H9 (cell line): ENCODE measurements around the gene EML1. TPM values are rescaled to one million over a fixed set of nuclear protein-coding genes. Genes with fewer than 3 reads are reported as not detected.

Experiments used
- DNase-seq: peaks from one replicate; pipeline ENCODE4 v3.0.0-alpha.2; 2017
- H2AFZ ChIP-seq: one replicate; pipeline ENCODE4 v1.6.1; 2013; ENCODE audit warnings: mild to moderate bottlenecking, low read length, control low read depth, moderate library complexity
- H2AK5ac ChIP-seq: 2 replicates; pipeline ENCODE4 v1.6.1; 2013; ENCODE audit warnings: low read length, control low read depth, mixed read lengths; ENCODE audit not compliant: insufficient read length
- H2BK120ac ChIP-seq: one replicate; pipeline ENCODE4 v1.6.1; 2013; ENCODE audit warnings: low read depth, mild to moderate bottlenecking, low read length, control low read depth, inconsistent platforms; ENCODE audit not compliant: poor library complexity, severe bottlenecking
- H2BK12ac ChIP-seq: 2 replicates; pipeline ENCODE4 v1.6.1; 2013; ENCODE audit warnings: low read length, control low read depth, mixed read lengths, low read depth; ENCODE audit not compliant: insufficient read length
- H2BK15ac ChIP-seq: 2 replicates; pipeline ENCODE4 v1.6.1; 2013; ENCODE audit warnings: low read depth, low read length, control low read depth
- H2BK20ac ChIP-seq: one replicate; pipeline ENCODE4 v1.6.1; 2013; ENCODE audit warnings: low read depth, mild to moderate bottlenecking, low read length, control low read depth, inconsistent platforms; ENCODE audit not compliant: poor library complexity, severe bottlenecking
- H2BK5ac ChIP-seq: 2 replicates; pipeline ENCODE4 v1.6.1; 2013; ENCODE audit warnings: low read length, control low read depth, mixed read lengths; ENCODE audit not compliant: insufficient read length
- H3K14ac ChIP-seq: 2 replicates; pipeline ENCODE4 v1.6.1; 2013; ENCODE audit warnings: low read length, control low read depth; ENCODE audit not compliant: insufficient read depth
- H3K18ac ChIP-seq: 2 replicates; pipeline ENCODE4 v1.6.1; 2013; ENCODE audit warnings: low read depth, mild to moderate bottlenecking, mixed read lengths, low read length, control low read depth; ENCODE audit not compliant: insufficient read length
- H3K23ac ChIP-seq: 2 replicates; pipeline ENCODE4 v1.6.1; 2013; ENCODE audit warnings: low read length, control low read depth, mixed read lengths, low read depth; ENCODE audit not compliant: insufficient read length
- H3K23me2 ChIP-seq: 2 replicates; pipeline ENCODE4 v1.6.1; 2013; ENCODE audit warnings: low read depth, mild to moderate bottlenecking, mixed read lengths, low read length, control low read depth; ENCODE audit not compliant: insufficient read length, poor library complexity, severe bottlenecking
- H3K27ac ChIP-seq: 2 replicates; pipeline ENCODE4 v1.5.1; 2013; ENCODE audit warnings: low read length, control low read depth, mixed read lengths, low read depth; ENCODE audit not compliant: insufficient read length
- H3K27me3 ChIP-seq: 2 replicates; pipeline ENCODE4 v1.6.1; 2013; ENCODE audit warnings: low read length, control low read depth, inconsistent platforms; ENCODE audit not compliant: insufficient read depth
- H3K4ac ChIP-seq: 2 replicates; pipeline ENCODE4 v1.6.1; 2013; ENCODE audit warnings: low read depth, mild to moderate bottlenecking, control low read depth, inconsistent platforms, low read length, moderate library complexity
- H3K4me1 ChIP-seq: 2 replicates; pipeline ENCODE4 v1.6.1; 2013; ENCODE audit warnings: low read length, control low read depth, inconsistent platforms; ENCODE audit not compliant: insufficient read depth
- H3K4me2 ChIP-seq: 2 replicates; pipeline ENCODE4 v1.6.1; 2013; ENCODE audit warnings: low read length, control low read depth, mixed read lengths; ENCODE audit not compliant: insufficient read length, insufficient read depth
- H3K56ac ChIP-seq: 2 replicates; pipeline ENCODE4 v1.6.1; 2013; ENCODE audit warnings: low read depth, mild to moderate bottlenecking, mixed read lengths, low read length, control low read depth; ENCODE audit not compliant: insufficient read length
- H3K79me1 ChIP-seq: 2 replicates; pipeline ENCODE4 v1.6.1; 2013; ENCODE audit warnings: low read depth, mild to moderate bottlenecking, moderate library complexity, low read length, control low read depth, inconsistent platforms; ENCODE audit not compliant: insufficient read depth, poor library complexity, severe bottlenecking
- H3K79me2 ChIP-seq: 2 replicates; pipeline ENCODE4 v1.6.1; 2013; ENCODE audit warnings: low read length, control low read depth, inconsistent platforms; ENCODE audit not compliant: insufficient read depth
- H3K9ac ChIP-seq: 2 replicates; pipeline ENCODE4 v1.6.1; 2013; ENCODE audit warnings: low read length, control low read depth, mixed read lengths; ENCODE audit not compliant: insufficient read length; ENCODE audit errors: extremely low read depth
- H3K9me3 ChIP-seq: one replicate; pipeline ENCODE4 v1.6.1; 2013; ENCODE audit warnings: low read depth, low read length, inconsistent platforms; ENCODE audit not compliant: control insufficient read depth
- H3T11ph ChIP-seq: one replicate; pipeline ENCODE4 v1.6.1; 2013; ENCODE audit warnings: mild to moderate bottlenecking, low read length, control low read depth, inconsistent platforms
- H4K20me1 ChIP-seq: one replicate; pipeline ENCODE4 v1.6.1; 2013; ENCODE audit not compliant: control insufficient read depth, insufficient read length, insufficient read depth
- H4K5ac ChIP-seq: 2 replicates; pipeline ENCODE4 v1.6.1; 2013; ENCODE audit warnings: low read depth, mild to moderate bottlenecking, mixed read lengths, low read length, control low read depth; ENCODE audit not compliant: insufficient read length
- H4K8ac ChIP-seq: replicated peaks from 2 replicates; pipeline ENCODE4 v1.6.1; 2013; ENCODE audit warnings: low read length, control low read depth, mixed read lengths, low read depth; ENCODE audit not compliant: insufficient read length
- H4K91ac ChIP-seq: 2 replicates; pipeline ENCODE4 v1.6.1; 2013; ENCODE audit warnings: low read depth, mild to moderate bottlenecking, moderate library complexity, mixed read lengths, low read length, control low read depth; ENCODE audit not compliant: insufficient read length
- H3K27ac Mint-ChIP-seq, 3 experiments: 2 replicates in 2 of 3; 3 replicates in 1 of 3; pipeline ENCODE4 v1.8.0; 2020 to 2021; ENCODE audit warnings: mixed read lengths in 3 of 3, mild to moderate bottlenecking in 1 of 3, moderate library complexity in 1 of 3
- H3K27me3 Mint-ChIP-seq: 2 replicates; pipeline ENCODE4 v1.8.0; 2021; ENCODE audit warnings: low read depth, mild to moderate bottlenecking, moderate library complexity, mixed read lengths
- H3K36me3 Mint-ChIP-seq, 3 experiments: 2 replicates in 2 of 3; 3 replicates in 1 of 3; pipeline ENCODE4 v1.8.0; 2020 to 2021; ENCODE audit warnings: low read depth in 3 of 3, mixed read lengths in 3 of 3; ENCODE audit not compliant: insufficient read depth in 1 of 3
- H3K4me1 Mint-ChIP-seq, 2 experiments: 2 replicates each; pipeline ENCODE4 v1.8.0; 2020; ENCODE audit warnings: mixed read lengths in 2 of 2
- H3K4me3 Mint-ChIP-seq, 2 experiments: 2 replicates in 1 of 2; 3 replicates in 1 of 2; pipeline ENCODE4 v1.8.0; 2020 to 2021; ENCODE audit warnings: mild to moderate bottlenecking in 2 of 2, mixed read lengths in 2 of 2, moderate library complexity in 1 of 2
- H3K9me3 Mint-ChIP-seq, 2 experiments: 2 replicates in 1 of 2; 3 replicates in 1 of 2; pipeline ENCODE4 v1.8.0; 2020; ENCODE audit warnings: mild to moderate bottlenecking in 2 of 2, mixed read lengths in 2 of 2, moderate library complexity in 1 of 2
- WGBS: extraction: QIAGEN DNeasy Blood & Tissue Kit; methylation state at CpG from one replicate; pipeline ENCODE4 v1.1.7; 2013; ENCODE audit warnings: missing lambda C conversion rate, low lambda C conversion rate, mixed read lengths; ENCODE audit not compliant: insufficient read length; ENCODE audit errors: extremely low coverage; 5-methylcytosine and 5-hydroxymethylcytosine counted together
- total RNA-seq: library from RNA; stranded (reverse); gene quantifications from 2 replicates; pipeline ENCODE4 v1.2.1, GENCODE V29; 2021
- TF ChIP-seq, protein P1 (sequence below): fragments of 200-600 bp; sonication (generic); conservative IDR thresholded peaks from 3 replicates; pipeline ENCODE4 v1.8.0; 2021; ENCODE audit warnings: antibody characterized with exemption, mild to moderate bottlenecking

EML1 gene
- total RNA-seq, 1 experiment from 2014 or later, result 16.7 TPM

GRCh38 chr14:99788713-99789112, 4.5 kb upstream of the EML1 start:
- Mint-ChIP-seq H3K27ac (no peak overlapping the region), H3K4me3 (no peak overlapping the region), H3K9me3 (no peaks in the 10 kb centered on the region), H3K4me1 (peaks cover 9 to 14% of the 10 kb centered on the region in 2 experiments; a peak in 3 of 4 replicates), H3K27me3 (peaks cover 24% of the 10 kb centered on the region), H3K36me3 (no peaks in the 10 kb centered on the region)
- H2BK12ac ChIP-seq, result no peak overlapping the region
- H2AK5ac ChIP-seq, result no peak overlapping the region
- no peak overlapping the region for H3K14ac ChIP-seq
- no peak overlapping the region for H2BK20ac ChIP-seq
- no peak overlapping the region for H3T11ph ChIP-seq
- H3K79me1 ChIP-seq, result no peaks in the 10 kb centered on the region
- H3K27me3 ChIP-seq, result no peaks in the 10 kb centered on the region
- no CpG with 5 or more reads among the region's 6 CpGs for WGBS
- DNase-seq, result no peak
- no peak overlapping the region for H2AFZ ChIP-seq
- H3K79me2 ChIP-seq, result no peaks in the 10 kb centered on the region
- H3K23ac ChIP-seq, result no peak overlapping the region
- no peak overlapping the region for H3K9ac ChIP-seq
- H2BK15ac ChIP-seq, result no peak overlapping the region
- H3K18ac ChIP-seq, result no peak overlapping the region
- no peak overlapping the region for H4K8ac ChIP-seq
- TF ChIP-seq, protein P1, sequence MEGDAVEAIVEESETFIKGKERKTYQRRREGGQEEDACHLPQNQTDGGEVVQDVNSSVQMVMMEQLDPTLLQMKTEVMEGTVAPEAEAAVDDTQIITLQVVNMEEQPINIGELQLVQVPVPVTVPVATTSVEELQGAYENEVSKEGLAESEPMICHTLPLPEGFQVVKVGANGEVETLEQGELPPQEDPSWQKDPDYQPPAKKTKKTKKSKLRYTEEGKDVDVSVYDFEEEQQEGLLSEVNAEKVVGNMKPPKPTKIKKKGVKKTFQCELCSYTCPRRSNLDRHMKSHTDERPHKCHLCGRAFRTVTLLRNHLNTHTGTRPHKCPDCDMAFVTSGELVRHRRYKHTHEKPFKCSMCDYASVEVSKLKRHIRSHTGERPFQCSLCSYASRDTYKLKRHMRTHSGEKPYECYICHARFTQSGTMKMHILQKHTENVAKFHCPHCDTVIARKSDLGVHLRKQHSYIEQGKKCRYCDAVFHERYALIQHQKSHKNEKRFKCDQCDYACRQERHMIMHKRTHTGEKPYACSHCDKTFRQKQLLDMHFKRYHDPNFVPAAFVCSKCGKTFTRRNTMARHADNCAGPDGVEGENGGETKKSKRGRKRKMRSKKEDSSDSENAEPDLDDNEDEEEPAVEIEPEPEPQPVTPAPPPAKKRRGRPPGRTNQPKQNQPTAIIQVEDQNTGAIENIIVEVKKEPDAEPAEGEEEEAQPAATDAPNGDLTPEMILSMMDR, result no peak
- H2BK120ac ChIP-seq, result no peak overlapping the region
- H4K5ac ChIP-seq, result no peak overlapping the region
- H3K9me3 ChIP-seq, result no peaks in the 10 kb centered on the region
- H3K27ac ChIP-seq, result no peak overlapping the region
- no peak overlapping the region for H3K4me2 ChIP-seq
- H3K56ac ChIP-seq, result no peak overlapping the region
- H3K4me1 ChIP-seq, result no peaks in the 10 kb centered on the region
- no peak overlapping the region for H4K91ac ChIP-seq
- no peaks in the 10 kb centered on the region for H4K20me1 ChIP-seq
- no peak overlapping the region for H3K4ac ChIP-seq
- peaks cover 1% of the 10 kb centered on the region for H3K23me2 ChIP-seq
- H2BK5ac ChIP-seq, result no peak overlapping the region
